Colon (tissue), 2 donors: ENCODE measurements around the gene SRPRB.
"Not testable (repeated sequence)": the region's sequence is repeated elsewhere in the genome, so short reads cannot be mapped to it uniquely, and the experiment has no call there.

Experiments
- FAIRE-seq: peaks from 2 replicates; lab custom pipeline; 2012; peaks lifted over from hg19 to GRCh38; lab: Jason Lieb, UNC
- donor health status: control.
- donor health status: control.

Gene SRPRB

DNA sequence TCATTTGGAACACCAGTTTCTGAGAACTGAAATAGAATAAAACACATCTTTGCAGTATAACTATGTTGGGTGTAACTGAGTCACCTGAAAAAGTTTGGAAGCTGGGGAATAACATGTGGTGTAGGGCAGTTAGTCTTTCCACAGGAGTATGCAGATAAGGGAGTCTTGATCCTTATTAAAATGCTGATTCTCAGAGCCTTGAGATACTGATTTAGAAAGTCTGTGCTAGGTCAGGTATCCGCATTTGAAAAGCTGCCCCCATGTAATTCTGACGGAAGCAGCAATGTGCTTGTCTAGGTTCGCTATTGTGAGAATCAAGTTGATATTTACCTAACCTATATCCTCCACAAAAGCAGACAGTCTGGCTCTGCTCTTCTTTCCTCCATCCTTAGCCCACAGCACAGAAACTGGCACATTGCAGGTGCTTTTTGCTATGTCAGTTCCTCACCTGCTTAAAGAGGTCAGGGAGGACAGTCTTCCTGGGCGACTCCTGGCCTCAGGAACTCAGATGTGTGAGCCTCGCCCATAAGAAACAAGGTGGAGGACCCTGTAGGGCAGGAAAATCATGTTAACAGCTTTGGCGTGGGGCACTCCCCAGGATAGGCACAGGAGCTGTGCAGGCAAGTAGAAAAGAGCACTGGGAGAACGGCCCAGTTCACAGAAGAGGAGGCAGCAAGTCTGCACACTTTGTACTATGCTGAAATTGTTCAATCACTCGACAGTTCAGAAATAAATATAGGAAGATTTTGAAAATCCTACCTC lies 27.6 kb upstream of the SRPRB start:
- FAIRE-seq = no peak

DNA sequence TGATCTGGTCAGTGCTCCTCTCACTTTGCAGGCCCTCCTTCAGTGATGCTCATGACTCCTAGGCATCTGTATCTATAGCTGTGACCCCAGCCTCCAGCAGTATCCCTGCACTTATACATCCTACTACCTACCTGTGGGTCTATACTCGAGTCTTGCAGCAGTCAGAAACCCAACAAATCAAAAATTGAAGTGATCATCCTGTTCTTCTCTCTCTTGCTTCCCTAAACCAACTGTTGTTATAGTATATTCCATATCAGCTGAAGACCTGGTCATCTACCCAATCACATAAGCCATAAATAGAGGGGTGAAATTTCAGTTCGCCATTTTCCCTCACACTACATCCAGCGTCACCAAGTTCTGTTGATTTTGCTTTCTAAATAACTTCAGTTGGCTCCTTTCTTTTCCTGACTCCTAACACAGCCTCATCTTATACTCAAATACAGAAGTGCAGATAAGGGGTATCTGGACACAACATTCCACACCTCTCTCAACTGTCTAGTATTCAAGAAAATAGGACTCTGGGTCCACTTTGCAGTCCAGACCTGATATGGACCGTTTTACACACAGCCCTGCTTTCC lies 25.9 kb upstream of the SRPRB start:
- FAIRE-seq = no peak

DNA sequence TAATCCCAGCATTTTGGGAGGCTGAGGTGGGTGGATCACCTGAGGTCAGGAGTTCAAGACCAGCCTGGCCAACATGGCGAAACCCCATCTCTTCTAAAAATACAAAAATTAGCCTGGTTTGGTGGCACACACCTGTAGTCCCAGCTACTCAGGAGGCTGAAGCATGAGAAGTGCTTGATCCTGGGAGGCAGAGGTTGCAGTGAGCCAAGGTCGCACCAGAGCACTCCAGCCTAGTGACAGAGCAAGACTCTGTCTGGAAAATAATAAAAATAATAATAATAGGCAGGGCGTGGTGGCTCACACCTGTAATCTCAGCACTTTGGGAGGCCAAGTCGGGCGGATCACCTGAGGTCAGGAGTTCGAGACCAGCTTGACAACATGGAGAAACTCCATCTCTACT lies 24.9 kb upstream of the SRPRB start:
- not testable (repeated sequence) for FAIRE-seq

DNA sequence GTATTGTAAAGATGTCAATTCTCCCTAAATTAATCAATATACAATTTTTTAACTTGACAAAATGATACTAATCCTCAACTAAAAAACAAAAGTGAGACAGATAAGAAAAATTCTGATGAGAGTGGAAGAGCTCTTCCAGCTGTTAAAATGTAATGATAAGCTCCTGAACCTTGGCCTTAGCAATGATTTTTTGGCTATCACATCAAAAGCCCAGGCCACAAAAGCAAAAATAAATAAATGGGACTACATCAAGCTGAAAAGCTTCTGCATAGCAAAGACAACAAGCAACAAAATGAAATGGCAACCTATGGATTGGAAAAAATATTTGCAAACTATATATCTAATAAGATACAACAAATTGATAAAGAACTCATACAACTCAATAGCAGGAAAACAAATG lies 24.0 kb upstream of the SRPRB start:
- no peak for FAIRE-seq

DNA sequence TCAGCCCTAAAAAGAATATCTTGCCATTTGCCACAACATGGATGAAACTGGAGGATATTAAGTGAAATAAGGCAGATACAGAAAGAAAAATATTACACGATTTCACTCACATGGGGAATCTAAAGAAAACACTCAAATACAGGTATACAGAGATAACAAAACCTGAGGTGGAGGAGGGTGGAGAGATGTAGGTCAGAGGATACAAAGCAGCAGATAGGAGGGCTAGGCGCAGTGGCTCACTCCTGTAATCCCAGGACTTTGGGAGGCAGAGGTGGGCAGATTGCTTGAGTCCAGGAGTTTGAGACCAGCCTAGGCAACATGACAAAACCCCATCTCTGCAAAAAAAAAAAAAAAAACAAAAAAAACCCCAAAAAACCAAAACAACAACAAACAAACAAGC lies 23.2 kb upstream of the SRPRB start:
- FAIRE-seq = no peak

DNA sequence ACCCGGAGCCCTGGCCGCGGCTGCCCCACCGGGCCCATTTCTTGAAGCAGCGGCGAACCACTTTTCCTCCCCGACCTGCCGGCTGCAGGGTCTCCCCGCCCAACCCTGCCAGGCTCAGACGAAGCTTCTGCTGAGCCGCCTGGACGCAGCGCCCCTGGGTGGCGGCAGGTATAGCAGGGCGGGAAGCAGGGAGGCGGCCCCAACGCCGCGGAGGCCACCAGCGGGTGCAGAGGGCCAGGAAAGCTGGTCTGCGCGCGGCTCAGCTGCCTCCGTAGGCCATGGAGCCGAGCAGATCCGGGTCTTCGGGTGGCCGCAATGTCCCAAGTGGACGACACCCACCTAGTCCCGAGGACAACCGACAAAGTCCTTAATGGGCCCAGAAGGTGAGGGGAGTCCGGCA lies 21.9 kb upstream of the SRPRB start:
- FAIRE-seq = no peak

DNA sequence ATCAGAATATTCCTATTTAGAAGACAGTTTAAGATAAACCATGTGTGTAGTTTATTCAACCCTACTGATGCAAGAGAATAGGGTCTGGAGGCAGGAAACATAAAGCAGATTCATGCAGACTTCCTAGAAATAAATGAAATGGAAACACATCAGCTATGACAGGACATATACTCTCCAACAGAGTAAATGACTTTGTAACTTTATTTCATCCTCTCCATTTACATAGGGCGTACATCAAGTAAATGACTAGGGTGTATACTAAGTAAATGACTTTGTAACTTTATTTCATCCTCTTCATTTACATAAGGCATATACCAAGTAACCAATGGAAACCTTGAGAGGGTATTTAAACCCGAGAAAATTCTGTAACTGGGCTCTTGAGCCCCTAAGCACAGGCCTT lies 17.6 kb upstream of the SRPRB start:
- no peak for FAIRE-seq

DNA sequence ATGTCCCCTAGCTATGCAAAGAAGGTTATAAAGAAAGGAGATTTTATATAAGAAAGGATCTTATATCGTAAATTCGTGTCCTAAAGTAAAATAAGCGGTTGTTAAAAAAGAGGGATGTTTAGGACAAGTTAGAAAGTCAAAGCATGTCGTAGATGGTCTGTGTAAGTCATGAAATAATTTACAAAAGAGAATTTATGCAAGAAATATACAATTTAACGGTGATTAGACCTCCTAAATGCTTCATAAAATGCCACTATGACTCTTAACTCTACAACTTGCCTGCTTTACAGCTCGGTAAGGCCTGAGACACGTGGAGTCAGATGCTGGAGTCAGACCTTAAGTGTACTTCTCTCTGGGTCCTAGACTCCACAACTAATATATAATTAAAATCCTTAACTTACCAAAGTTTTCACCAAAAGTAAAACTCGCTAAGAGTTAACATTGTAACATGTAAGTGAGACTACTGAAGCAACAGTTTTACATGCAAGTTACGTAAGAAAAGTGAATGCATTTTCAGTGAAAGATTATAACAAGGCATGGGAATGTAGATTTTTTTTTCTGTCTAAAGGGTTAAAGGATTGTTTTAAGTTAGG lies 13.3 kb upstream of the SRPRB start:
- no peak for FAIRE-seq

DNA sequence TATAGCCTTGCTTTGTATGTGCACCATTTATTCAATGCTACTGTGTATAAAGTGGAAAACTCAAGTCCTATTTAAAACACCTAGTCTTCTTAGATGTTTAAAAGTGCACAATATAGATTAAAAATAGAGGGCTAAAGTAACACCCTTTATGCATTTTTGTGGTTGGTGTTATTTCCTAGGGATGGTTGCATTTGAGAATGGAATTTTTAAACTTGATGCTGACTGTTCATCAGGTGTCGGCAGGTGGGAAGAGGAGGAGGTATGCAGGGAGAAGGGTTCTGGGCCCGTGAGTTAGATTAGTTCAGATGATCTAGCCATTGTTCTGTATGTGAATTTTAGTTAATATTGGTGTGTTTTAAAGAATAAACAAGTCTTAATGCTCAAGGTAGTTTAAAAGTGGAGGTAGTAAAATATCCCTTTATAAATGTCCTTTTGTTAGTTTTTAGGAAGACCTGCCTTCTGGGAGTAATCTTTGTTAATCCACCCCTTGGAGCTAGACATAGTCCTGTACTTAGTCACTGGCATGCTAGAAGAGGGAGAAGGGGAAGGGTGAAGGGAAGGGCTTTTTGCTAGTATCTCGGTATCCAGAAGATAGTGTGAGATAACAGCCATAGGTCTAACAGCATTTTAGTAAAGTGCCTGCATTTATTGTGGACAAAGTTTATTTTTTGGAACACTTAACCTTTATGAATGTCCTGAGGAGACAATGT lies 8.1 kb upstream of the SRPRB start:
- FAIRE-seq = no peak

DNA sequence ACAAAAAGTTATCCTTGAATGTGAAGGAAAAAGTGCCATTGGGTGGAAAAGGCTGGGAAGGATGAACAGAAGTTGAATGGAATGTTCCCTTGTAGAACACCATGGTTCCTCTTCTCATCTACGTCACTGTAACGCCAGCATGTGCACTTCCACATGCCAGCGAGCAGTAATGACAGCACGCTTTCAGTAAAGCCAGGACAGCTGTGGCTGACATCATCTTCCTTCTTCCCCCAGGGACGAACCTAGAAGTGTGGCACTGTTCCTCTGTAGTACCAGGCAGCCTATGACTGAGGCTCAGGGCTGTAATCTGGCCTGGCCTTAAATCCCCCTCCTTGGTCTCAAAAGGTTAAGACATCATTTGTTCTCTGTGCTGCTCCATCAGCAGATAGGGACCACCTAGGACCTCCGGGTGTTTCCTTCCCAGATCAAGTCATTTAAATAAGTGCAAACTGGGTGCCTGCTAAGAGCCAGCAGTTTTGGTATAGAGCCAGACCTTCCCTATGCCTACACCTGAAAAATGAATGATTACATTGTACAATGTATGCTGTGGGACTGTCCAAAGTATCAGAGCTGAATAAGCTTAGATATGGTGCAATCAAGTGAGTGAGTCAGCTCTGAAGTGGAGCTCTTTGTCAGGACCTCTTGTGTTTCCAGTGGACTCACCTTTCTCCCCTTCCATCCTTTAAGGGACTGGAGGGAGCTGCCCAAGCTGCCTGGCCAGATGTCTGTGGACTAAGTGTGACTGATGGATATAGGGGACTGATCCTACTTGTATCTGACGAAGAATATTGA lies 5.6 kb upstream of the SRPRB start:
- no peak for FAIRE-seq

DNA sequence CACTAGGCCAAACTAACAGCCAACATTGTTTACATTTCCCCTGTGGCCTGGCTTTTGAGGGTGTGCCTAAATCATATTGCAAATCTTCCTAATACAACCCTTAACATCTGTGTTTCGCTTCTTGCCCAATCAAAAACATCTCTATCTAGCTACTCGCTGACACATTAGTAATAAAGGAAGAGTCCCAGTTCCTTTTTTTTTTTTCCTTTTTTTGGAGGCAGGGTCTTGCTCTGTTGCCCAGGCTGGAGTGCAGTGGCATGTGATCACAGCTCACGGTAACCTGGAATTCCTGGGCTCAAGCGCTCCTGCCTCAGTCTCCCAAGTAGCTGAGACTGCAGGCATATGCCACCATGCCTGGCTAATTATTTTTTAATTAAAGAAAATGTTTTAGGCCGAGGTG lies 2.1 kb upstream of the SRPRB start:
- no peak for FAIRE-seq

DNA sequence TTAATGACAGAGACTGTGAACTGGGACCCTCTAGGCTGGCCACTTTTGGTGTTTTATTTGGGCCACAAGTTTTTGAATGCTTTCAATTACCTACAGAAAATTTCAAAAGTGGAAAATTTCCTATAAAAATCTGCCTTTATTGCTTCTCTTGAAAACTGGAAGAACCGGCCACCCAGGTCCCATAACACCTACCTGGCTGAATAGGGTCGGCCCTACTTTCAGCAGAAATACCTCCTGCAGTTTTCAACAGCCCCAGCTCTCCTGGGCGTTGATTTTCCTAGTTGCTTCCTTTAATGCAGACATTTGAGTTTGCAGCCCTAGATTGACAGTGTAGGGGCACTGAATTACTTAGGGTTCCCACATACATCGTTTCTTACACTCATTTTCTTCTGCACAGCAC lies 719 bp upstream of the SRPRB start:
- no peak for FAIRE-seq

DNA sequence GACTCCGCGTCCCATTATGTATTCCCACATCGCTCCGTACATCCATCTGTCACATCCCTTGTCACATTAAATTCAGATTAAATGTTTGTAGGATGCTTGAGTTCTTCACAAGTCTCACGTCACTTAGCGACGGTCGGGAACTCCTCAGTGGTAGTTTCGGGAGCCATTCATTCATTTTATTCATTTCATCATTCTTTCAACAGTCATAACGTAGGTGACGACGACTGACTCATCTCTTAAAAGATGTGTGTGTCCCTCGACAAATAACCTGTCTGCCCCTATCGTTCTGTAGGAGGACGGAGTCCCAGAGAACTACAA lies 272 bp upstream of the SRPRB start:
- FAIRE-seq = no peak

DNA sequence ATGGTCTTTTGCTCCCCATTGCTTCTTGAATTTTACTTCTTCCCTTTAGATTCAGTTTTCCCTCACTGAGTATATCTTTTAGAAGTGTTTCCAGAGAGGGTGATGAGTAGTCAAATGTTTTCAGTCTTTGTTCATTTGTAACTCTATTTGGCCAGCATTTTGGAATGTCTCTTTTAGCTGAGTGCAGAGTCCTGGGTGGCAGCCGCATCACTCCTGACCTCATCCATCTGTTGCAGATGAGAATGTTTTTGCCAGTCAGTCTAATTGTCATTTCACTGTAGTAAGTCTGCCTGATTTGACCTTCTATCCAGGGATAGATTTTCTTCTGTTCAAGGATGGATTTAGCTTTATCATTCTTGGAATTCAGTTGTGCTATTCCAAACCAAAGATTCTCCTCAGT lies 7.3 kb downstream of the SRPRB start:
- FAIRE-seq = no peak

DNA sequence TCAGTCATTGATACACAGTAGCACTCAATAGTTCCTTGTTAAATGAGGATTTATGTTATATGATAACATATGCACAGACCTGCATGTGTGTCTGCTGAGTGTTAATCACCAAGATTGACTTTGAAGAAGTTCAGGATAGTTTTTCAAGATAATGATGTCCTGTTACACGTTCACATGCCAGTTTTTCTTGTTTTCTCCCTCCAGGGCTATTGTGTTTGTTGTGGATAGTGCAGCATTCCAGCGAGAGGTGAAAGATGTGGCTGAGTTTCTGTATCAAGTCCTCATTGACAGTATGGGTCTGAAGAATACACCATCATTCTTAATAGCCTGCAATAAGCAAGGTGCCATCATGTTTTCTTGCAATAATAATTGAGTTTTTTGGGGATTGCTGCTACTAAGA lies 9.8 kb downstream of the SRPRB start:
- no peak for FAIRE-seq

DNA sequence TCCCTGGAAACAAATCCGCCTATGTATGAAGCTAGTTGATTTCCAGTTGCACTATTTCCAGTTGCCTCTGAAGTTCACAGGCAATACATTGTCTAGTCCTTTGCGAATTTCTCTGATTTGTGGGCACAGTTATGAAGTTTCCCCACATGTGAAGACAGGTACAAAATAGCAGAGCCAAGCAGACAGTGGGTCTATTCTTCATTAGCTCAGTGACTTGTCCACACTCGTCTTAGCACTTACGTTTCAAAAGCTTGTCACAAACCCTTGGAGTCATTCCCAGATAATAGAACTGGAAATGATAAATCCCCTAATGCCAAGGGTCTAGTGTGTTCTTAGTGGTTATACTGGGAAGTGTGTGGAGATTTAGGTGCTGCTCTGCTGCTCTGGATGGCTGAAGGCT lies 14.5 kb downstream of the SRPRB start:
- FAIRE-seq = no peak

DNA sequence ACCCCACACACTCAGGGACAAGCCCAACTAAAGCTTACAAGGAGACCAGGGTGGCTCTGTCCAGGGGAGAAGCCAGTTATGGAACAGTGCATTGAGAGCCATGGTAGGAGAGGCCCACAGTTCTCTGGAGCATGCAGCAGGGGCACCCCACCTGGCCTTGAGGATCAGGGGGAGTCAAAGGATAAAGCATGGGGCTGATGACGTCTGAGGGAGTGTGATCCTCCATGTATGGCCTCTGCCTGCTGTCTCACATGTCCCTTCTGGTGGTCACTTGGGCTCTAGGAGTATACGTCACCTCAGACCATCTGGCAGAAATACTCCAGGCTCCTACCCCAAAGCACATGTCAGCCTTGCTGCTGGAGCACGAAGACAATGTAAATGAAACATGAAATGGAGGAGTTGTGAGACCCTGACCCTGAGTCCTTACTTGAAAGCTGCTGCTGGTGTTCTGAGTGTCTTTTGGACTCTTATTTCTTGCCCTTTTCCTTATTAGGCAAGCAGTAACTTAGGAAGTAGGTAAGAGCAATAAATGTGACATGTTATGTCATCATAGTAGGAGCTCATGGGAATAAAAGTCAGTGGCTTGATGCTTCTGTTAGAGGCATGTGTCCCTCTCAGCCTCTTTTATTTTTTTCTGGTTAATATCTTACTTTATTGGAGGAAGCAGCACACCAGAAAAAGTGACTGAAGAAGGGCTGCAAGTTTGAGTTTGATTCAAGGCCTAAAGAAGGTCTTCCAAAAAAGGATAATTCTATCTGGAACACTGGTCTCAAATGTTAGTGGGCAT lies 15.5 kb downstream of the SRPRB start:
- no peak for FAIRE-seq

DNA sequence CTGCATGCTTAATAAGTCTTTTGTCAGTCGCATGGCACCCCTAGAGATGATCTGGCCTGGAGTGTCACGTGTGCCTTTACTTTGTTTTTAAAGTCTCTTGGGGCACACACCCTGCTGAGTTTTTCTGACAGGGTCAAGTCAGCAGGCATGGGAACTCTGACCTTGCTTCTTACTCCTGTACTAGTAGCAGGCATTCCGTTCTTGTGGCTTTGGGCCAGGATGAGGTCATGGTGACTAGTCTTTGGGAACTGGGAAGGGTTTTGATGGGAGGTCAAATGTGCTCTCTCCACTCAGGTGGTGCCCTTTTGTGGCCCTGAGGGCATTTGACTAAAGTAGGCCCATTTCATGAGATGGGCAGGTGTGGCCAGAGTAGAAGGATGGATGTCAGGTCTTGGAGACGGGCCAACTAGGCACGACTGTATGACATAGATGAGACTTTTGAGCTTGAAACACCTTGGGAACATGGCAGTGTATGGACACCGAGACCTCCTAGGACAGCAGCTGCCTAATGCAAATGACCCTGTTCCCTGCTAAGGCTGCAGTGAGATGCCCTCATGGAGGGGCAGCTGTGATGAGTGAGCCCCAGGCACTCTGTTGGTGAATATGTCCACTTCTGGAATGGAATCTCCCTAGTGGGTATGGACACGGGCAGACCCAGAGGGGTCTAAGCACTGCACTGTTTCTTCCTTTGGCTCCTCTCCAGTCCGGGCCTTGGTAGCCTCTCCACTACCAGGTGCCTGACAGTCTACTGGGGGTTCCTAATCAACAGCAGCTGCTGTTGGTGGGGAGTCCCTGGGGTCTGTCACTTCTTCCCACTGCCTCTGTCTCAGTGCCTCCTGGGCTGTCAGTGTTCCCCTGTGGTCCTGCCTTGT lies 16.4 kb downstream of the SRPRB start:
- FAIRE-seq = no peak

DNA sequence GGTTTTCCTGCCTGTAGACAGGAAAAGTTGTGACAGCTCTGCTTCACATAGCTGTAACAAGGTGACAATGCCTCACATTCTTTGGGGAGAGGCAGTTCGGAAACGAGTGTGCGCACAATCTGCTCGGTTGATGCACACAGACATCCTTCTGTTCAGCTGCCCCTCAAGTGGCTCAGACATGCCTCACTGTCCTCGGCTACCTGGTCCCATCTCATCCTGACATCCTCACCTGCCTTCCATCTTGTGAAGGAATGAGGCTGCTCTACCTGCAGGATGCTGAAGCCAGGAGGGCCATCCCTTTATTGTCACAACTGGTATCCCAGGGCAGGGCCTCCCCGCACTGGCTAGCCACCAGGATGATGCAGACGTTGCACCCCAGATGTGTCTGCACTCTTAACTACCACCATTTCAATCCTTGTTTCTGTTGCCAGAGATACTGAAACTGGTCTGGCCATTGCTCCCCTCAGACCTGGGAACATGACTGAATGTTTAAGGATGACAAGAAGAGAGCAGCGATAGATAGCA lies 19.4 kb downstream of the SRPRB start:
- no peak for FAIRE-seq

DNA sequence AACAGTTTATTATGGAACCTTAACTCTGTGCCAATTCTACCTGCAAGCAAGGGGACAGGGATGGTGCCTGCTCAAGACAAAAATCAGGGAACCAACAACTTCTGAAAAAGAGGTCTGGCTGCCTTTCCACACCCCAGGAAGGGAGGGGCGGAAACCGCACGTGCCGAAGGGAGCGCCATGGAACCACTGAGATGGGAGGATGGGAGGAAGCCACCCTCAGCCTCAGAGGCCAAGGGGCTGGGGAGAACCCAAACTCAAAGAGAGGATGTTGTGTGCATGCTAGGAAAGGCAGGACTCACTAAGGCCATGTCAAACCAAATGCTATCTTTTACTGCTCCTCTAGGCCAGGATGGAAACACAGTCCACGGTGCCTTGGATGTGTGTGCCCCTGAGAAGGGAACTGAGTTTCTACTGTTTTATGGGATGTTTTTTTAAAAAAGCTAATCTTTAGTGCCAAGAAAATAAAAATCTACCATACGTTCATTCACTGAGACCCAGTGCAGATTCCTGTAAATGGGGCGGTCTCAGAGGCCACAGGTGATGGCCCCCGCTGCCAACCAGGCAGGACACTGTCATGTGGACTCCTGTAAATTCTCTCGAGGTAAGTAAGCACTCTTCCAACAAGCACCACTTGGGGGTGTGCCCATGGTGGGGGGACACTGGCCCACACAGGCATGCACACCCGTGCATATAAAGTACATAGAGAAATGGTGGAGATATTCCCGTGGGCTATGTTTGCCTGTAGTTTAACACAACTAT lies 20.5 kb downstream of the SRPRB start:
- FAIRE-seq = no peak
